BLaER1 treated with 17β-estradiol and CSF1 and Interleukin-3, amounts not matched to agents 10 nM and 100 nM (cell line): ENCODE data around the gene MICAL3.
"Not testable (repeated sequence)": the region's sequence is repeated elsewhere in the genome, so short reads cannot be mapped to it uniquely, and the experiment has no call there.

Source experiments
- H3K27ac ChIP-seq, 11 experiments: shearing (Covaris generic); formaldehyde crosslinking; 2 replicates each; pipeline ENCODE4 v1.8.1; 2022
- H3K27me3 ChIP-seq, 11 experiments: shearing (Covaris generic); formaldehyde crosslinking; 2 replicates each; pipeline ENCODE4 v1.8.1; 2022
- H3K36me3 ChIP-seq, 11 experiments: shearing (Covaris generic); formaldehyde crosslinking; 2 replicates each; pipeline ENCODE4 v1.8.1; 2022
- H3K4me1 ChIP-seq, 10 experiments: shearing (Covaris generic); formaldehyde crosslinking; 2 replicates each; pipeline ENCODE4 v1.8.1; 2022
- H3K4me2 ChIP-seq, 11 experiments: shearing (Covaris generic); formaldehyde crosslinking; 2 replicates each; pipeline ENCODE4 v1.8.1; 2022
- H3K4me3 ChIP-seq, 10 experiments: shearing (Covaris generic); formaldehyde crosslinking; 2 replicates each; pipeline ENCODE4 v1.8.1; 2022
- H3K9ac ChIP-seq, 11 experiments: shearing (Covaris generic); formaldehyde crosslinking; 2 replicates each; pipeline ENCODE4 v1.8.1; 2022
- H3K9me3 ChIP-seq, 11 experiments: shearing (Covaris generic); formaldehyde crosslinking; replicated peaks in 1 of 11; 2 replicates each; pipeline ENCODE4 v1.8.1; 2022
- H4K20me1 ChIP-seq, 11 experiments: shearing (Covaris generic); formaldehyde crosslinking; 2 replicates each; pipeline ENCODE4 v1.8.1; 2022
- Cebpa-rat ChIP-seq, 11 experiments: shearing (Covaris generic); IDR thresholded peaks; 2 replicates each; pipeline ENCODE4 v1.8.1; 2022

The MICAL3 gene

GRCh38 chr22:18069041-18069440 lies 44.7 kb upstream of the MICAL3 start:
- H3K4me3 ChIP-seq = no peak overlapping the region
- no peaks in the 10 kb centered on the region for H4K20me1 ChIP-seq
- H3K9me3 ChIP-seq = no peaks in the 10 kb centered on the region
- H3K27me3 ChIP-seq = peaks cover 0 to 6% (median 0%) of the 10 kb centered on the region in 11 experiments; a peak in 1 of 22 replicates
- TF ChIP-seq Cebpa-rat (IDR thresholded peaks at IDR 0.05) = no peak
- H3K9ac ChIP-seq = no peak overlapping the region
- peaks cover 15 to 48% (median 40%) of the 10 kb centered on the region in 10 experiments for H3K4me1 ChIP-seq
- no peaks in the 10 kb centered on the region for H3K36me3 ChIP-seq
- H3K27ac ChIP-seq = no peak overlapping the region
- H3K4me2 ChIP-seq = no peak overlapping the region

- no peak for TF ChIP-seq Cebpa-rat (IDR thresholded peaks at IDR 0.05)
- Histone ChIP-seq H3K4me2 (no peak overlapping the region), H3K27ac (no peak overlapping the region), H3K9ac (no peak overlapping the region), H3K4me3 (no peak overlapping the region), H3K4me1 (peaks cover 15 to 51% (median 42%) of the 10 kb centered on the region in 10 experiments), H3K9me3 (peaks cover 0 to 2% (median 0%) of the 10 kb centered on the region in 11 experiments; a peak in 1 of 22 replicates), H3K27me3 (peaks cover 0 to 6% (median 0%) of the 10 kb centered on the region in 11 experiments; a peak in 1 of 22 replicates), H4K20me1 (no peaks in the 10 kb centered on the region), H3K36me3 (no peaks in the 10 kb centered on the region)
These were observed 44.1 kb upstream of the MICAL3 start for GRCh38 chr22:18068381-18068988.

- Histone ChIP-seq H3K27ac (0 out of 22 replicates have a peak overlapping the region, but pooled peaks of 2 of the 11 experiments have one; percentile 12 to 67), H3K9ac (no peak overlapping the region)
- no peak for TF ChIP-seq Cebpa-rat (IDR thresholded peaks at IDR 0.05)
These were observed 43.4 kb upstream of the MICAL3 start for GRCh38 chr22:18067548-18068341.

GRCh38 chr22:18067121-18067520 lies 42.8 kb upstream of the MICAL3 start:
- H3K36me3 ChIP-seq = no peaks in the 10 kb centered on the region
- H3K4me2 ChIP-seq = peak overlapping the region in 7 of 11 experiments; percentile 55 to 84 (median 75); a peak in 6 of 22 replicates
- H3K27ac ChIP-seq = peak overlapping the region in 3 of 11 experiments; percentile 12 to 67 (median 59); a peak in 5 of 22 replicates
- H3K9ac ChIP-seq = no peak overlapping the region
- peaks cover 15 to 53% (median 43%) of the 10 kb centered on the region in 10 experiments for H3K4me1 ChIP-seq
- peaks cover 0 to 6% (median 0%) of the 10 kb centered on the region in 11 experiments; a peak in 1 of 22 replicates for H3K27me3 ChIP-seq
- H3K4me3 ChIP-seq = no peak overlapping the region
- TF ChIP-seq Cebpa-rat (IDR thresholded peaks at IDR 0.05) = no peak
- H4K20me1 ChIP-seq = no peaks in the 10 kb centered on the region
- H3K9me3 ChIP-seq = peaks cover 0 to 4% (median 0%) of the 10 kb centered on the region in 11 experiments; a peak in 1 of 22 replicates

More at GRCh38 chr22:18067548-18068341, 43.4 kb upstream of the MICAL3 start:
- no peak overlapping the region for H3K4me3 ChIP-seq
- peaks cover 0 to 4% (median 0%) of the 10 kb centered on the region in 11 experiments; a peak in 1 of 22 replicates for H3K9me3 ChIP-seq
- H4K20me1 ChIP-seq = no peaks in the 10 kb centered on the region
- no peak overlapping the region for H3K4me2 ChIP-seq
- peaks cover 15 to 54% (median 44%) of the 10 kb centered on the region in 10 experiments for H3K4me1 ChIP-seq
- peaks cover 0 to 6% (median 0%) of the 10 kb centered on the region in 11 experiments; a peak in 1 of 22 replicates for H3K27me3 ChIP-seq
- no peaks in the 10 kb centered on the region for H3K36me3 ChIP-seq

- Histone ChIP-seq H3K4me1 (peaks cover 15 to 45% (median 36%) of the 10 kb centered on the region in 10 experiments), H3K4me3 (no peak overlapping the region), H3K27ac (peak overlapping the region in 5 of 11 experiments; percentile 16 to 67 (median 59); a peak in 9 of 22 replicates), H3K9me3 (peaks cover 0 to 4% (median 0%) of the 10 kb centered on the region in 11 experiments; a peak in 1 of 22 replicates), H3K36me3 (no peaks in the 10 kb centered on the region), H4K20me1 (no peaks in the 10 kb centered on the region), H3K9ac (peak overlapping the region in 1 of 11 experiments; percentile 2; a peak in 3 of 22 replicates), H3K4me2 (peak overlapping the region; percentile 49 to 84 (median 66)), H3K27me3 (peaks cover 0 to 6% (median 0%) of the 10 kb centered on the region in 11 experiments; a peak in 1 of 22 replicates)
- no peak; a peak in 1 of 22 replicates for TF ChIP-seq Cebpa-rat (IDR thresholded peaks at IDR 0.05)
These were observed 42.0 kb upstream of the MICAL3 start for GRCh38 chr22:18066181-18066859.

- Histone ChIP-seq H3K9me3 (peaks cover 0 to 4% (median 0%) of the 10 kb centered on the region in 11 experiments; a peak in 1 of 22 replicates), H3K27me3 (peaks cover 0 to 6% (median 0%) of the 10 kb centered on the region in 11 experiments; a peak in 1 of 22 replicates), H3K4me1 (peaks cover 15 to 38% (median 32%) of the 10 kb centered on the region in 10 experiments), H3K4me2 (peak overlapping the region; percentile 49 to 84 (median 66)), H3K9ac (peak overlapping the region in 2 of 11 experiments; percentile 1 to 40; a peak in 2 of 22 replicates), H4K20me1 (no peaks in the 10 kb centered on the region), H3K4me3 (no peak overlapping the region), H3K36me3 (no peaks in the 10 kb centered on the region), H3K27ac (peak overlapping the region in 4 of 11 experiments; percentile 29 to 67 (median 59); a peak in 7 of 22 replicates)
- no peak for TF ChIP-seq Cebpa-rat (IDR thresholded peaks at IDR 0.05)
These were observed 40.9 kb upstream of the MICAL3 start for GRCh38 chr22:18065256-18065655.

- Histone ChIP-seq H3K4me1 (peaks cover 15 to 38% (median 32%) of the 10 kb centered on the region in 10 experiments), H3K9me3 (peaks cover 0 to 4% (median 0%) of the 10 kb centered on the region in 11 experiments; a peak in 1 of 22 replicates), H3K4me2 (peak overlapping the region in 9 of 11 experiments; percentile 55 to 84 (median 75); a peak in 17 of 22 replicates), H3K4me3 (no peak overlapping the region), H3K27me3 (peaks cover 0 to 6% (median 0%) of the 10 kb centered on the region in 11 experiments; a peak in 1 of 22 replicates), H3K27ac (peak overlapping the region in 4 of 11 experiments; percentile 29 to 67 (median 59); a peak in 5 of 22 replicates), H4K20me1 (no peaks in the 10 kb centered on the region), H3K9ac (peak overlapping the region in 2 of 11 experiments; percentile 1 to 40; a peak in 1 of 22 replicates), H3K36me3 (no peaks in the 10 kb centered on the region)
- TF ChIP-seq Cebpa-rat (IDR thresholded peaks at IDR 0.05) = no peak
These were observed 40.3 kb upstream of the MICAL3 start for GRCh38 chr22:18064636-18065035.

- not testable (repeated sequence) for H3K36me3 ChIP-seq, H3K27me3 ChIP-seq, H3K9me3 ChIP-seq, H4K20me1 ChIP-seq, H3K9ac ChIP-seq, H3K4me3 ChIP-seq
- peak overlapping the region in 4 of 11 experiments; percentile 12 to 31 (median 20); a peak in 3 of 22 replicates for H3K27ac ChIP-seq
- peak overlapping the region in 6 of 11 experiments; percentile 12 to 31 (median 22); a peak in 7 of 22 replicates for H3K4me2 ChIP-seq
- H3K4me1 ChIP-seq = peaks cover 15 to 38% (median 30%) of the 10 kb centered on the region in 10 experiments
These were observed 39.4 kb upstream of the MICAL3 start for GRCh38 chr22:18063715-18064114.
